Ishikawa (cell line): ENCODE data around the gene LETMD1.

Experiments used
- EP300 ChIP-seq: IDR thresholded peaks from 2 replicates; pipeline ENCODE4 v1.6.1; 2012; ENCODE audit warnings: borderline replicate concordance
- FOXM1 ChIP-seq: IDR thresholded peaks from 2 replicates; pipeline ENCODE4 v1.6.1; 2012; ENCODE audit warnings: low read depth, borderline replicate concordance
- TAF1 ChIP-seq: IDR thresholded peaks from 2 replicates; pipeline ENCODE4 v1.6.1; 2012; ENCODE audit warnings: low read depth, mild to moderate bottlenecking
- TEAD4 ChIP-seq: IDR thresholded peaks from 2 replicates; pipeline ENCODE4 v1.6.1; 2012
- TF ChIP-seq, protein P1 (sequence below): IDR thresholded peaks from 2 replicates; pipeline ENCODE4 v1.6.1; 2012; ENCODE audit warnings: low read depth, mild to moderate bottlenecking

DNA sequence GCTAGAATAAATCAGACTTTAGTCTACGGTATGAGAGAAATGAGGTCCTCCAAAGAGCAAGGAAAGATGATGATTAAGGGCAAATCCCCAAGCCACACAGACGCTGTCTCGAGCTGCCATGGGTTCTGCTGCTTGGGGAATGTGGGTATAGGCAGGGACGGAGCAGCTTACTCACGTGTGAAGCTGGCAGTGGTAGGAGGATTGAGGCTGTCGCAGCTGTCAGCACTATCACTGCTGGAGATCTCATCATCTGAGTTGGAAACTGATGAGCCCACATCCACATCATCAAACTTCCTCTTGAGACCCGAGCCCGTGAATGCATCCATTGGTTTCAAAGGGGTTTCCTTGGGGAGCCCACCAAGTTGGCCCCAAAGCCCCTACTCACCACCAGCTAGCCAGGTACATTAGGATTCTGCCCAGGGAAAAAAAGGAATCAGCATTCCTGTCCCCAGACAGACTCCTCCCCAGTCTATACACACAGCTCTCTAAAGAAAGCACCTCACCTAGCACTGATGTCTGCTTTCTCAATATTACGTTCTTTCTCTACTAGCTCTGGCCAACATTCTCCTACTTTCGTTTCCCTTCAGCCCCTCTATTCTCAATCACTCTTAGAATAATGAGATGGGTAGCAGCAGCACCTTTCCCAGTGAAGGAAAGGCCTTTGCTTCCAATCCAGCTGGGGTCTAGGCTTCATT is 28.3 kb downstream of the LETMD1 start:
- no peak for TF ChIP-seq TAF1
- TF ChIP-seq EP300: no peak
- TF ChIP-seq FOXM1: no peak
- no peak for TF ChIP-seq TEAD4
- TF ChIP-seq, protein P1, sequence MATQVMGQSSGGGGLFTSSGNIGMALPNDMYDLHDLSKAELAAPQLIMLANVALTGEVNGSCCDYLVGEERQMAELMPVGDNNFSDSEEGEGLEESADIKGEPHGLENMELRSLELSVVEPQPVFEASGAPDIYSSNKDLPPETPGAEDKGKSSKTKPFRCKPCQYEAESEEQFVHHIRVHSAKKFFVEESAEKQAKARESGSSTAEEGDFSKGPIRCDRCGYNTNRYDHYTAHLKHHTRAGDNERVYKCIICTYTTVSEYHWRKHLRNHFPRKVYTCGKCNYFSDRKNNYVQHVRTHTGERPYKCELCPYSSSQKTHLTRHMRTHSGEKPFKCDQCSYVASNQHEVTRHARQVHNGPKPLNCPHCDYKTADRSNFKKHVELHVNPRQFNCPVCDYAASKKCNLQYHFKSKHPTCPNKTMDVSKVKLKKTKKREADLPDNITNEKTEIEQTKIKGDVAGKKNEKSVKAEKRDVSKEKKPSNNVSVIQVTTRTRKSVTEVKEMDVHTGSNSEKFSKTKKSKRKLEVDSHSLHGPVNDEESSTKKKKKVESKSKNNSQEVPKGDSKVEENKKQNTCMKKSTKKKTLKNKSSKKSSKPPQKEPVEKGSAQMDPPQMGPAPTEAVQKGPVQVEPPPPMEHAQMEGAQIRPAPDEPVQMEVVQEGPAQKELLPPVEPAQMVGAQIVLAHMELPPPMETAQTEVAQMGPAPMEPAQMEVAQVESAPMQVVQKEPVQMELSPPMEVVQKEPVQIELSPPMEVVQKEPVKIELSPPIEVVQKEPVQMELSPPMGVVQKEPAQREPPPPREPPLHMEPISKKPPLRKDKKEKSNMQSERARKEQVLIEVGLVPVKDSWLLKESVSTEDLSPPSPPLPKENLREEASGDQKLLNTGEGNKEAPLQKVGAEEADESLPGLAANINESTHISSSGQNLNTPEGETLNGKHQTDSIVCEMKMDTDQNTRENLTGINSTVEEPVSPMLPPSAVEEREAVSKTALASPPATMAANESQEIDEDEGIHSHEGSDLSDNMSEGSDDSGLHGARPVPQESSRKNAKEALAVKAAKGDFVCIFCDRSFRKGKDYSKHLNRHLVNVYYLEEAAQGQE: no peak
